Erythroblast (primary cell): ENCODE measurements around the gene IRX6.

Experiments used
- DNase-seq, 2 experiments: peaks; one replicate each; lab custom pipeline; 2025; lab: John Stamatoyannopoulos, UW
- GATA1 ChIP-seq: IDR thresholded peaks from 2 replicates; pipeline ENCODE4 v1.6.1; 2011; ENCODE audit warnings: low read depth, mild to moderate bottlenecking, control low read depth, low read length, moderate library complexity
- POLR2A ChIP-seq: IDR thresholded peaks from 2 replicates; pipeline ENCODE4 v1.6.1; 2011; ENCODE audit warnings: mild to moderate bottlenecking, low read length

Gene IRX6

DNA sequence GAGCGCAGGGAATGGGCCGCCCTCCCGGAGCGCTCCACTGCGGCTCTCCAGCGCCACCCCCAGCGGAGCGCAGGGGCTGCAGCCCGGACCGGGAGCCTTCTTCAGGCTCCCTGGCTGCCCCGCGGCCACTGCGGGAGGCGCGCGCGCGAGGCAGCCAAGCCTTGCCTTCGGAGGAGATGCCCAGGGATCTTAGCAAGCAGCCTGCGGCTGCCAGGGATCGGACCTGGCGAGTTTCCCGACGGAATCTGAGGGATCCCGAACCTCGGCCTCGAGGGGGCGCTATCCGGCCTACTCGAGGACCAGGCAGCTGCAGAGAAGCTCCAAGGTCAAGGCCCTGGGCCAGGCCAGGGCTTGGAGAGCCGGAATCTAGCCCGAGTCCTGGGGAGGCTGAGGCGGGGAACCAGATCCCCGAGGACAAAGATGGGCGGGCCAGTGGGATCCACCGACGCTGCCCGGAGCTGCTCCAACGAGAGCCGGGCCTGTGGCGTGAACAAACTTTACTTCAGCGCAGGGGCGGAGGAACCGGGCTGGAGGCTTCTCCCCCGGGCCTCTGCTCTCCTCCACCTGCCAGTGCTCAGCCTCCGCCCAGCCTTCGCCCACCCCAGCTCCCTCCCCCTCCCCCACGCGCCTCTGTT is at the start of gene IRX6:
TSS of gene IRX6 (plus strand) at position 567 of the 635 bp plus-strand sequence. CDS start 889 bp downstream, outside the sequence.
- DNase-seq: peak in 1 of 2 experiments; percentile 3

DNA sequence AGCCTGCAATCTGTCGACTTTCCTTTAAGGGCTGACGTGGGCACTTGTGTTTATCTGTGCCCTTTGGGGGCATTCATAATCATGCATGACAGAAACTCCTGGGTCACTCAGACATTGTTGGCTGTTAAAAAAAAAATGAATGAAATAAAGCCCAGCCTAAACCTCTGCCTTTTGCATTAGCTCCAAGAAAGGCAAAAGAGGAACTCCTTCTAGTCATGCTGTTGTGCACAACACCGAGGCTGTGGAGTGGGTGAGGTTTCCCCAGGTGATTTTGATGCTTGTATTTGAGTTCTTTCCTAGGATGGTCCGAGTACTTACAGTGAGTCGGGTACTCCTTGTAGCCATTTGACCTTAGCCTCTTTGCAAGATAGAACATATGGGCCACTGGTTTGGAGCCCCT is 49.6 kb upstream of the IRX6 start:
- TF ChIP-seq GATA1 (no peak), POLR2A (no peak)
- no peak for DNase-seq

More for the DNA sequence above, at the start of gene IRX6:
- no peak for TF ChIP-seq GATA1
- TF ChIP-seq POLR2A: no peak

GRCh38 chr16:55275167-55275566 is 48.8 kb upstream of the IRX6 start:
- TF ChIP-seq GATA1 (no peak), POLR2A (no peak)
- DNase-seq: no peak

DNA sequence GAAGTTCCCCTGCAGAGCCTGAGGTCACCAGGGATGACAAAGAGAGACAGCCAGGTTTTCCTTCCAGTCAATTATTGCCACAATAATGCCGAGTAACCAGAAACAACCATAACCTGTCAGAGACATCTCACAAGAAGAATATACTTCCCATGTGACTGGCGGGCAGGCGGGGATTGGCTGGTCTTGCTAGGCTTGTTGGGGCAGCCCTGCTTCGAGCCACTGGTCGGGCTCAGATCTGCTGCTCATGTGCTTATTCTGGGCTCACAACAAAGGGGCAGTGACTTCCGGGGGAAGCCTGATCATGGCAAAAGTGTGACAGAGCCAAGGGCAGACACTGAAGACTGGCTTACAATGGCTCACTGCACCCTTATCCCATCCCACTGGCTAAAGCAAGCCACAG is 48.1 kb upstream of the IRX6 start:
- no peak for DNase-seq
- TF ChIP-seq POLR2A: no peak
- TF ChIP-seq GATA1: no peak

GRCh38 chr16:55277536-55277935 is 46.5 kb upstream of the IRX6 start:
- no peak for TF ChIP-seq POLR2A
- no peak for DNase-seq

DNA sequence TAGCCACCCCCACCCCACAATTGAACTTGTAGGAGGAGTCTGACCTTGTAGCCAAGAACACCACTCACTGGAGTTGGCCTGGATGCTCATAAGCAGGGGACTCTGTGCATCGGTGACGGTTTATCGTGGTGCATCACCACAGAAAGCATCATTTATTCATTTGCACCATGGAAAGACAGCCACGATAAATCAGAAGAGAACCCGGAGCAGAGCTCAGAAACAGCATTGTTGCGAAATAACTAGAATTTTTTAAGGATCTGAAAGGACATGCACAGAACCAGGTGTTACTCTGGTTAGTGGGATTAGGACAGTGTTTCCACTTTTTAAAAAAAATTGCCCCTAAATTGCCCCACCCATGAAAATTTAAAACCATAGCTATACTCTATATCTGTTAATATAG is 44.4 kb upstream of the IRX6 start:
- DNase-seq: no peak
- TF ChIP-seq GATA1: no peak
- TF ChIP-seq POLR2A: no peak

- TF ChIP-seq GATA1 (no peak), POLR2A (no peak)
- no peak for DNase-seq
Measured at GRCh38 chr16:55280587-55280986, 43.4 kb upstream of the IRX6 start.

GRCh38 chr16:55282441-55282840 is 41.6 kb upstream of the IRX6 start:
- DNase-seq: no peak
- TF ChIP-seq GATA1: no peak
- no peak for TF ChIP-seq POLR2A

DNA sequence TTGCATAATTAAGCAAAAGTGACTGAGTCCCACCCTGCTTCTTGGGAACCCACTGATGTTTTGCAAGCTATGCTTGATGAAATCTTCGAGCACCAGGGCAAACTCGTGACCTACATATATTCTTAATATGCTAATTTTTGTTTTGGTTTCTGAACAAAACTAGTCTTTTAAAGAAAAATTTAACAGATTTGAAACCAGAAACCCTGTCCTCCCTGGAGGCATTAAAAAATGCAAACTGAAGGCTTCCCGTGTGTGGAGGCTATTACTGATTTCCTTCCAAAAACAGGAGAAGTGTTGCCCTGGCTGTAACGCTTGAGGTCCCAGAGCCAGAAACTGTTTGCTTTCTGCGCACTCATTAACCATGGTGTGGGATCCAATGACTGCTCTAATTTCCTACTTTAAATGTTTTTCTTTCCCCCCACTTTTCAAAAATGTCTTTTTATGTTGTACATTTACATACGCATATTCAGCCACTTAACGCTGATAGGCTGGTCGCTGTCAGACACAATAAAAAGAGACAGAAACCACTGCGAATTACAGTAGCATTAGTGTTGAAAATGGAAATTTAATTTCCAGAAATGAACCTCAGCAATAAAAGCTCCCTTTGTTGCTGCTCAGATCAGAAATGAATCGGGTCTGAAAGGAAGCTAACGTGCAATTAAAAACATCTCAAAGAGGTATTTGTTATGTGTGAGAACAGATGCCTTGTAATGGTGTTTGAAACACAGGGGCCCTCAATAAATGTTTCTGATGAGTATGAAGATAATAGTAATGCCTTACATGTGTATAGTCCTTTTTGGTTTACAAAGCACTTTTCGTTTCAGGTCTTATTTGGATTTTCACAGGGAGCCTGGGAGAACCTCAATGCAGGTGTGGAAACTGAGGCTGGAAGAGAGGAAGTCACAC is 39.9 kb upstream of the IRX6 start:
- no peak for DNase-seq
- TF ChIP-seq POLR2A: no peak
- TF ChIP-seq GATA1: no peak

GRCh38 chr16:55284718-55285099 is 39.3 kb upstream of the IRX6 start:
- DNase-seq: no peak
- TF ChIP-seq GATA1 (no peak), POLR2A (no peak)

- TF ChIP-seq POLR2A (no peak), GATA1 (no peak)
- DNase-seq: no peak
Measured at GRCh38 chr16:55285586-55285985, 38.4 kb upstream of the IRX6 start.

- TF ChIP-seq GATA1 (no peak), POLR2A (no peak)
- DNase-seq: no peak
Measured at GRCh38 chr16:55289353-55289752, 34.6 kb upstream of the IRX6 start.

- TF ChIP-seq GATA1 (no peak), POLR2A (no peak)
- DNase-seq: no peak
Measured at GRCh38 chr16:55291847-55292246, 32.2 kb upstream of the IRX6 start.

- DNase-seq: no peak
- no peak for TF ChIP-seq POLR2A
- TF ChIP-seq GATA1: no peak
Measured at GRCh38 chr16:55292491-55292890, 31.5 kb upstream of the IRX6 start.
